Measurements from ENCODE around the gene LTB4R2. TPM values are rescaled to one million over a fixed set of nuclear protein-coding genes. Genes with fewer than 3 reads are reported as not detected.

LTB4R2 gene
- total RNA-seq, 1 experiment from 2014 or later = 12.9 TPM

- TF ChIP-seq ERG (CRISPR knock-in tag; IDR thresholded peaks at IDR 0.05) (no peak), ZNF121 (CRISPR knock-in tag; IDR thresholded peaks at IDR 0.05) (no peak), E2F5 (CRISPR knock-in tag; IDR thresholded peaks at IDR 0.05) (no peak), ETV6 (CRISPR knock-in tag; IDR thresholded peaks at IDR 0.05) (no peak), JAZF1 (CRISPR knock-in tag; IDR thresholded peaks at IDR 0.05) (no peak), OVOL2 (CRISPR knock-in tag; IDR thresholded peaks at IDR 0.05; ENCODE audit: borderline replicate concordance) (no peak), CBFB (CRISPR knock-in tag; IDR thresholded peaks at IDR 0.05; ENCODE audit: low read depth) (no peak), FOXP1 (CRISPR knock-in tag; IDR thresholded peaks at IDR 0.05; ENCODE audit: borderline replicate concordance) (no peak), NR3C1 (CRISPR knock-in tag; conservative IDR thresholded peaks at IDR 0.05; ENCODE audit: low read depth) (no peak)
Observed at GRCh38 chr14:24267516-24267915, 42.4 kb upstream of the LTB4R2 start (continued).

GRCh38 chr14:24268225-24268624, 41.7 kb upstream of the LTB4R2 start:
- CTCF ChIA-PET = interaction anchor here (0.6 to 5.8 kb wide), 2 partner anchors 40 to 131 kb away, joined by 4 to 30 read pairs; partner anchors contain the start of genes CIDEB and NYNRIN
- Mint-ChIP-seq H3K4me1 (peaks cover 10% of the 10 kb centered on the region), H3K9me3 (no peaks in the 10 kb centered on the region), H3K27ac (no peak overlapping the region), H3K4me3 (no peak overlapping the region), H3K27me3 (ENCODE audit: low read depth) (no peaks in the 10 kb centered on the region), H3K36me3 (peaks cover 4% of the 10 kb centered on the region; the same call in 1 of the 2 replicates)
- TF ChIP-seq IRF1 (CRISPR knock-in tag; IDR thresholded peaks at IDR 0.05) (no peak), ZNF396 (CRISPR knock-in tag; IDR thresholded peaks at IDR 0.05; ENCODE audit: borderline replicate concordance) (no peak), MAX (CRISPR knock-in tag; IDR thresholded peaks at IDR 0.05) (no peak), KAT7 (CRISPR knock-in tag; IDR thresholded peaks at IDR 0.05; ENCODE audit: borderline replicate concordance) (no peak), ZMAT4 (CRISPR knock-in tag; IDR thresholded peaks at IDR 0.05) (no peak), ETV6 (CRISPR knock-in tag; IDR thresholded peaks at IDR 0.05) (no peak), ATF6 (CRISPR knock-in tag; IDR thresholded peaks at IDR 0.05) (no peak), HMGXB4 (CRISPR knock-in tag; IDR thresholded peaks at IDR 0.05) (no peak), OVOL2 (CRISPR knock-in tag; IDR thresholded peaks at IDR 0.05; ENCODE audit: borderline replicate concordance) (no peak), ZNF425 (CRISPR knock-in tag; conservative IDR thresholded peaks at IDR 0.05) (no peak), ATF3 (CRISPR knock-in tag; conservative IDR thresholded peaks at IDR 0.05) (no peak), NFE2L1 (CRISPR knock-in tag; IDR thresholded peaks at IDR 0.05) (no peak)
- POLR2A ChIA-PET = no interaction called here
- no peak for ATAC-seq
- DNase-seq (ENCODE audit: low spot score) = no peak

All from WTC11 (cell line).